ENCODE measurements around the gene TROAP. TPM values are rescaled to one million over a fixed set of nuclear protein-coding genes. Genes with fewer than 3 reads are reported as not detected.

The TROAP gene
- total RNA-seq, 4 donors from 2014 or later, result 0.30 to 6.5 (median 3.1) TPM; not detected in 1

- Histone ChIP-seq H3K9me3 (no peaks in the 10 kb centered on the region), H3K27ac (no peak overlapping the region), H3K4me1 (no peaks in the 10 kb centered on the region), H3K4me3 (no peak overlapping the region), H3K27me3 (peaks cover 0 to 29% of the 10 kb centered on the region in 2 donors), H3K36me3 (no peaks in the 10 kb centered on the region)
- TF ChIP-seq CTCF (IDR thresholded peaks at IDR 0.05) (no peak), POLR2A (IDR thresholded peaks at IDR 0.05) (no peak), EP300 (IDR thresholded peaks at IDR 0.05) (no peak)
- no peak for DNase-seq (ENCODE audit: low spot score in 2 of 2)
- 78 to 84% methylated on average over 16 to 25 of the region's 25 CpGs for WGBS, 2 donors
Measured at GRCh38 chr12:49283541-49284429, 39.3 kb upstream of the TROAP start.

GRCh38 chr12:49284672-49285071, 38.4 kb upstream of the TROAP start:
- Histone ChIP-seq H3K9me3 (no peaks in the 10 kb centered on the region), H3K4me3 (no peak overlapping the region), H3K27ac (no peak overlapping the region), H3K36me3 (no peaks in the 10 kb centered on the region), H3K4me1 (no peaks in the 10 kb centered on the region), H3K27me3 (peaks cover 0 to 29% of the 10 kb centered on the region in 2 donors)
- 74 to 86% methylated on average over 4 of the region's 4 CpGs for WGBS, 2 donors
- no peak for TF ChIP-seq EP300 (IDR thresholded peaks at IDR 0.05)
- TF ChIP-seq POLR2A (IDR thresholded peaks at IDR 0.05), result no peak
- no peak for TF ChIP-seq CTCF (IDR thresholded peaks at IDR 0.05)
- DNase-seq (ENCODE audit: low spot score in 2 of 2), result no peak

GRCh38 chr12:49287876-49288275, 35.2 kb upstream of the TROAP start:
- DNase-seq (ENCODE audit: low spot score in 2 of 2), result no peak
- Histone ChIP-seq H3K4me3 (no peak overlapping the region), H3K36me3 (no peaks in the 10 kb centered on the region), H3K27me3 (peaks cover 0 to 29% of the 10 kb centered on the region in 2 donors), H3K9me3 (no peaks in the 10 kb centered on the region), H3K27ac (no peak overlapping the region), H3K4me1 (peaks cover 0 to 5% (median under 1%) of the 10 kb centered on the region in 4 donors)
- no peak for TF ChIP-seq POLR2A (IDR thresholded peaks at IDR 0.05)
- no peak for TF ChIP-seq CTCF (IDR thresholded peaks at IDR 0.05)
- no peak for TF ChIP-seq EP300 (IDR thresholded peaks at IDR 0.05)
- 52 to 55% methylated on average over 6 of the region's 6 CpGs for WGBS, 2 donors

- Histone ChIP-seq H3K4me1 (peaks cover 0 to 10% (median 4%) of the 10 kb centered on the region in 4 donors), H3K27me3 (peaks cover 0 to 29% of the 10 kb centered on the region in 2 donors), H3K27ac (no peak overlapping the region), H3K9me3 (no peaks in the 10 kb centered on the region), H3K4me3 (no peak overlapping the region), H3K36me3 (no peaks in the 10 kb centered on the region)
- DNase-seq (ENCODE audit: low spot score in 2 of 2), result peak; percentile 47 to 69
- peak; percentile 75 to 84 (median 79) for TF ChIP-seq CTCF (IDR thresholded peaks at IDR 0.05)
- no peak for TF ChIP-seq EP300 (IDR thresholded peaks at IDR 0.05)
- no peak for TF ChIP-seq POLR2A (IDR thresholded peaks at IDR 0.05)
- 11 to 13% methylated on average over 11 of the region's 11 CpGs for WGBS, 2 donors
Measured at GRCh38 chr12:49288412-49288853, 34.6 kb upstream of the TROAP start.

- Histone ChIP-seq H3K9me3 (no peaks in the 10 kb centered on the region), H3K27me3 (peaks cover 0 to 27% of the 10 kb centered on the region in 2 donors), H3K27ac (no peak overlapping the region), H3K36me3 (no peaks in the 10 kb centered on the region), H3K4me3 (no peak overlapping the region), H3K4me1 (peaks cover 0 to 15% (median 5%) of the 10 kb centered on the region in 4 donors)
- DNase-seq (ENCODE audit: low spot score in 2 of 2), result no peak
- 79 to 82% methylated on average over 9 of the region's 9 CpGs for WGBS, 2 donors
- TF ChIP-seq EP300 (IDR thresholded peaks at IDR 0.05) (no peak), CTCF (IDR thresholded peaks at IDR 0.05) (no peak), POLR2A (IDR thresholded peaks at IDR 0.05) (no peak)
Measured at GRCh38 chr12:49288922-49289555, 34.0 kb upstream of the TROAP start.

Data from tibial nerve (tissue), 4 donors.